SK-N-SH (cell line): Measurements from ENCODE around the gene KLF12. TPM values are rescaled to one million over a fixed set of nuclear protein-coding genes. Genes with fewer than 3 reads are reported as not detected.

Experiments used
- CTCF ChIA-PET: fragments of 300-600, 350-600 bp; formaldehyde crosslinking; extraction: SDS; loops from one replicate; lab custom pipeline; 2021; lab: Yijun Ruan, JAX
- POLR2A ChIA-PET: fragments of 350-600 bp; sonication (Branson Sonifier 250); formaldehyde crosslinking; extraction: SDS; loops from one replicate; lab custom pipeline; 2020; ENCODE audit warnings: antibody characterized with exemption, inconsistent platforms; lab: Yijun Ruan, JAX
- DNase-seq: peaks from one replicate; pipeline ENCODE4 v3.0.0; 2012
- H2AFZ ChIP-seq: fragments of 200-600 bp; sonication (generic); 2 replicates; pipeline ENCODE4 v1.8.1; 2016; ENCODE audit warnings: antibody characterized with exemption, mild to moderate bottlenecking, low read depth
- H3F3A ChIP-seq: fragments of 200-600 bp; sonication (generic); replicated peaks from 2 replicates; pipeline ENCODE3; 2016; ENCODE audit warnings: antibody characterized with exemption, mild to moderate bottlenecking; ENCODE audit not compliant: insufficient read depth
- H3K27ac ChIP-seq, 2 experiments: fragments of 200-500 bp in 1 of 2; fragments of 200-600 bp in 1 of 2; sonication (Bioruptor generic) in 1 of 2; sonication (generic), shearing (Covaris generic) in 1 of 2; 2 replicates each; pipeline versions ENCODE4 v1.5.1 to v1.6.1; 2014 to 2016; ENCODE audit warnings: low read depth in 2 of 2, inconsistent platforms in 1 of 2, low read length in 1 of 2, mild to moderate bottlenecking in 1 of 2, mixed read lengths in 1 of 2
- H3K27me3 ChIP-seq: fragments of 200-600 bp; sonication (generic), shearing (Covaris generic); 2 replicates; pipeline ENCODE4 v1.6.1; 2016; ENCODE audit warnings: mixed run types; ENCODE audit not compliant: insufficient read depth
- H3K36me3 ChIP-seq, 2 experiments: fragments of 200-500 bp in 1 of 2; fragments of 200-600 bp in 1 of 2; sonication (Bioruptor generic) in 1 of 2; sonication (generic) in 1 of 2; replicated peaks in 1 of 2; 2 replicates each; pipeline versions ENCODE3 to v1.5.1; 2014 to 2016; ENCODE audit warnings: low read length in 1 of 2, mild to moderate bottlenecking in 1 of 2; ENCODE audit not compliant: insufficient read depth in 2 of 2, control insufficient read depth in 1 of 2
- H3K4me1 ChIP-seq, 2 experiments: fragments of 200-500 bp in 1 of 2; fragments of 200-600 bp in 1 of 2; sonication (Bioruptor generic) in 1 of 2; sonication (generic), shearing (Covaris generic) in 1 of 2; 2 replicates each; pipeline versions ENCODE4 v1.5.1 to v1.6.1; 2014 to 2016; ENCODE audit warnings: low read depth in 1 of 2, low read length in 1 of 2, mixed run types in 1 of 2; ENCODE audit not compliant: insufficient read depth in 2 of 2, control insufficient read depth in 1 of 2
- H3K4me2 ChIP-seq: fragments of 200-600 bp; sonication (generic), shearing (Covaris generic); 2 replicates; pipeline ENCODE4 v1.6.1; 2017; ENCODE audit warnings: mixed run types
- H3K4me3 ChIP-seq, 2 experiments: fragments of 200-500 bp in 1 of 2; fragments of 200-600 bp in 1 of 2; sonication (Bioruptor generic) in 1 of 2; sonication (generic), shearing (Covaris generic) in 1 of 2; 2 replicates each; pipeline versions ENCODE4 v1.5.1 to v1.8.1; 2014 to 2016; ENCODE audit warnings: low read depth in 2 of 2, inconsistent platforms in 1 of 2, low read length in 1 of 2, mild to moderate bottlenecking in 1 of 2, mixed read lengths in 1 of 2, moderate library complexity in 1 of 2
- H3K79me2 ChIP-seq: fragments of 200-600 bp; sonication (generic); 2 replicates; pipeline ENCODE4 v1.8.1; 2017; ENCODE audit warnings: mild to moderate bottlenecking; ENCODE audit not compliant: insufficient read depth
- H3K9ac ChIP-seq: fragments of 200-600 bp; sonication (generic); 2 replicates; pipeline ENCODE4 v1.6.1; 2017; ENCODE audit warnings: mixed run types
- H3K9me2 ChIP-seq: fragments of 200-600 bp; sonication (generic); 2 replicates; pipeline ENCODE4 v1.6.1; 2017; ENCODE audit warnings: mixed run types
- H3K9me3 ChIP-seq: fragments of 200-600 bp; sonication (generic); 2 replicates; pipeline ENCODE4 v1.6.1; 2017; ENCODE audit warnings: mixed run types, mild to moderate bottlenecking, moderate library complexity
- H4K20me1 ChIP-seq: fragments of 200-600 bp; sonication (generic); 2 replicates; pipeline ENCODE4 v1.6.1; 2017; ENCODE audit warnings: mild to moderate bottlenecking, mixed run types; ENCODE audit not compliant: insufficient read depth
- CTCF ChIP-seq: fragments of 200-600 bp; sonication (generic); IDR thresholded peaks from 2 replicates; pipeline ENCODE4 v1.6.1; 2017; ENCODE audit warnings: antibody characterized with exemption, mild to moderate bottlenecking, moderate library complexity
- EZH2phosphoT487 ChIP-seq: fragments of 200-600 bp; sonication (generic); IDR thresholded peaks from 2 replicates; pipeline ENCODE4 v1.6.1; 2017; ENCODE audit warnings: low read depth, mixed run types, mild to moderate bottlenecking, antibody characterized with exemption, moderate library complexity, borderline replicate concordance
- FOXM1 ChIP-seq: IDR thresholded peaks from 2 replicates; pipeline ENCODE4 v1.4.0; 2012; ENCODE audit warnings: low read depth, mild to moderate bottlenecking
- GATA2 ChIP-seq: sonication (generic); formaldehyde crosslinking; IDR thresholded peaks from 2 replicates; pipeline ENCODE4 v1.5.0; 2020; ENCODE audit warnings: mild to moderate bottlenecking, missing genetic modification reagents
- IRF3 ChIP-seq: fragments of 150-350 bp; IDR thresholded peaks from 2 replicates; pipeline ENCODE4 v1.6.1; 2016; ENCODE audit warnings: mild to moderate bottlenecking, low read depth, low read length
- MEF2A ChIP-seq: IDR thresholded peaks from 2 replicates; pipeline ENCODE4 v1.4.0; 2012; ENCODE audit warnings: low read depth, borderline replicate concordance
- NFIC ChIP-seq: IDR thresholded peaks from 2 replicates; pipeline ENCODE4 v1.4.0; 2012; ENCODE audit warnings: borderline replicate concordance
- POLR2AphosphoS5 ChIP-seq: IDR thresholded peaks from 2 replicates; pipeline ENCODE4 v1.6.1; 2012; ENCODE audit warnings: low read depth, low read length
- RAD21 ChIP-seq: IDR thresholded peaks from 2 replicates; pipeline ENCODE4 v1.6.1; 2012; ENCODE audit warnings: mild to moderate bottlenecking, low read length
- REST ChIP-seq: IDR thresholded peaks from 2 replicates; pipeline ENCODE4 v1.6.1; 2012; ENCODE audit warnings: mild to moderate bottlenecking, low read depth, low read length, moderate library complexity
- TAF1 ChIP-seq: IDR thresholded peaks from 2 replicates; pipeline ENCODE4 v1.6.1; 2012; ENCODE audit warnings: low read depth, mild to moderate bottlenecking, low read length, moderate library complexity, borderline replicate concordance
- USF2 ChIP-seq: fragments of 150-350 bp; IDR thresholded peaks from 2 replicates; pipeline ENCODE4 v1.6.1; 2017; ENCODE audit warnings: antibody characterized with exemption, low read length, low read depth, borderline replicate concordance
- YY1 ChIP-seq: IDR thresholded peaks from 2 replicates; pipeline ENCODE4 v1.4.0; 2012; ENCODE audit warnings: low read depth, mild to moderate bottlenecking
- WGBS: methylation state at CpG from one replicate; pipeline ENCODE4 v1.1.6; 2017; ENCODE audit warnings: low lambda C conversion rate; 5-methylcytosine and 5-hydroxymethylcytosine counted together
- polyA plus RNA-seq, 3 experiments: library from polyadenylated mRNA; depleted of rRNA; stranded (reverse); fragments of >200 nt; gene quantifications; 2 replicates each; pipeline ENCODE4 v1.2.3, GENCODE V29; 2012

The KLF12 gene
- polyA plus RNA-seq, 1 of the 3 experiments (the other 2 are of a cell fraction), result 2.4 TPM

- Histone ChIP-seq H3K79me2 (peaks cover 86% of the 10 kb centered on the region), H3K4me2 (no peak overlapping the region), H4K20me1 (peaks cover 35% of the 10 kb centered on the region; the same call in 1 of the 2 replicates), H3F3A (peaks cover 10% of the 10 kb centered on the region), H3K9ac (no peak overlapping the region), H3K9me3 (no peaks in the 10 kb centered on the region), H3K36me3 (peaks cover 0 to 4% of the 10 kb centered on the region in 2 experiments), H3K4me1 (peaks cover 0 to 4% of the 10 kb centered on the region in 2 experiments; a peak in 3 of 4 replicates), H2AFZ (no peak overlapping the region), H3K4me3 (no peak overlapping the region), H3K27me3 (no peaks in the 10 kb centered on the region), H3K27ac (no peak overlapping the region), H3K9me2 (no peaks in the 10 kb centered on the region)
- 96% methylated on average over 6 of the region's 6 CpGs for WGBS
- CTCF ChIA-PET, result no interaction called here
- no peak for DNase-seq
- no peak for TF ChIP-seq USF2
- no peak for TF ChIP-seq CTCF
- no peak for TF ChIP-seq MEF2A
- TF ChIP-seq FOXM1, result no peak
- no peak for TF ChIP-seq NFIC
- TF ChIP-seq EZH2phosphoT487, result no peak
- no peak for TF ChIP-seq YY1
- TF ChIP-seq GATA2, result no peak
- no peak for TF ChIP-seq TAF1
- TF ChIP-seq POLR2AphosphoS5, result no peak
- no peak for TF ChIP-seq IRF3
- no peak for TF ChIP-seq REST
- no peak for TF ChIP-seq RAD21
- POLR2A ChIA-PET, result no interaction called here
Observed at GRCh38 chr13:74103196-74103595, 31.0 kb downstream of the KLF12 start.
